HG03521 (cell line): ENCODE measurements around the gene PHF24.
"Not testable (repeated sequence)": the region's sequence is repeated elsewhere in the genome, so short reads cannot be mapped to it uniquely, and the experiment has no call there.

Experiments
- ATAC-seq: cut with Tn5 transposase; IDR thresholded peaks from one replicate; pipeline ENCODE4 v1.9.1; 2021; ENCODE audit warnings: mild to moderate bottlenecking, moderate library complexity; ENCODE audit not compliant: unreplicated experiment

The PHF24 gene

GRCh38 chr9:34996181-34996904, 38.3 kb downstream of the PHF24 start:
- ATAC-seq = no peak

GRCh38 chr9:34996905-34997279, 38.8 kb downstream of the PHF24 start:
- no peak for ATAC-seq

DNA sequence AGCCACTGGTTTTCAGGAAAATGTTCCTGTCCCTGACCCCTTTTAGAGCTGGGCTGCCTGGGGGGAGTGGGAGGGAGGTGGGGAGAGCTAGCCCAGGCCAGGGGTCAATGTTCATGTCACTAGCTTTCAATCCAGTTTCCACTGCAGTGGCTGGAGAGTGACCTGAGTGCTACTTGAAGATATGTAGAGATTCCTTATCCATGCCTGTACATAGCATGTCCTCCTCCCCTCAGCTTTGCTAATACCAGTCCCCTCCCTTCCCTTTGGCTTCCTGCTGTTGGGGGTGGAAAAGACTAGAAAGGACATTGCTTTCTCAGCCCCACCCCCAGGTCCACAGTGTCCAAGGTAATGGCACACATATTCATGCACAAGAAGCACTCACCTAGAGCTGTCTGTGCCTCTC, 39.3 kb downstream of the PHF24 start:
- no peak for ATAC-seq

DNA sequence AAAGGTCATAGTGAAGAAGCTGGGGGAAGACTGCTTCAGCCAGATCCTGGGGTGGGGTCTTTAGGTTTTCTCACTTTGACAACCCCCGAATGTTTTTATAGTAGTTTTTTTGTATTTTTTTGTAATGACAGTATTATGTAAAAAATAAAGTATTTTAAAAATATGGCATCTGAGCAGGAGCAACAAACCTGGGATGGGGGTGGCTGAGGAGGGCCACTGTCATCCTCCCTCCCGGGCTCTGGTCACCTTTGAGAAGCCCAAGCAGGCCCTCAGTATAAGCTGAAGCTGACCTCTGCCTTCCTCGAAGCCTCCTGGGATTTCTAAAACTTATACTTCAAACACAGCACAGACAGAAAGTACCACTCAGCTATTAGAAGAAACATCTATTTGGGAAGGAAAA, 40.2 kb downstream of the PHF24 start:
- ATAC-seq = no peak

GRCh38 chr9:34999576-34999975, 41.5 kb downstream of the PHF24 start:
- no peak for ATAC-seq

- no peak for ATAC-seq
These were observed 42.6 kb downstream of the PHF24 start for GRCh38 chr9:35000535-35001284.

DNA sequence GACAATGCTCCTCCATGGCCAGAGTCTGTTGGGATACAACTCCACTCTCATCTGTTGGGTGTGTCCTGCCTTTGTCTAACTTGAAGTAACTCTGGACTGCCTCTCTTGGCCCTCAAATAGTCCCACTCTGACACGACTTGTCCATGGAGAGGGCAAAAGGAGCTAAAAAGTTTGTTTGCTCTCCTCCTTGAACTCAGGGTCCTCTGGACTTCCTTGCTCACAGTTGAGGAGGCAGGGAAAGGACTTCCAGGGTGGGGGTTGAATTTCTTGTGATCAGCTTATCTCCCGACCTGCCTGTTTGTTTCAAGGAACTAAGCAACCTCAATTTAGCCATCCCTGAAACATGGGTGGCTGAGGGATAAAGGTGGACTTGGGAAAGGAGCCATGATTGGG, 43.2 kb downstream of the PHF24 start:
- no peak for ATAC-seq

DNA sequence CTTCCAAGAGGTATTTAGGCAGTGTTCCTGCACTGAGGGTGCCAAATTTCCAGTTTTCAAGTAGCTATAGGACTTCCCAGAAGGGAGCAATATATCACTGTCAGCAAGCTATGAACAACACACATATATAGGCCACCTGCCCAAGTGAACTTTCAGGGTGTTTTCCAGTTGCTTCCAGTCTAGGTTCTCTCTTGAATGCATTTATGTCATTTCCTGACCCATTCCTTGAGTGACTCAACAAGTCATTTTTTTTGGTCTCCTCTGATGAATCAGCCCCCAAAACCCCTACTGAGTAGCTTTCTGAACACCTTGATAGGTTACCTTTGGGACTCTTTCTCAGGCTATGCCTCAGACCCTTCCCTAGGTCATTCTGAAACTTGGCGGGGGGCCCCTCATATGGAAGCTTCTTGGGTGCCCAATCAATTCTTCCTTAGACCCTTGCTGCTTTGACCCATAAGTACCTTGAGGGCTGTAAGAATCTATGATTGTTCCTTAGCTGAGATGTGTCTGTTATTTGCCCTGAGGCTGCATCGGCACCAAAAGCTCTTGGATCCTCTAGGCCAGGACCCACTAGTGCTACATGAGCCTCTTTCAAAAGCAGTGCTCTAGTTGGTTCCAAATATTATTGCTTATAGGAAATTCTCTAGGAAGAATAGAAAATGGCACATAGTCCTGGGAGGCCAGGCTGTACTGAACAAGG, 43.9 kb downstream of the PHF24 start:
- ATAC-seq = no peak

DNA sequence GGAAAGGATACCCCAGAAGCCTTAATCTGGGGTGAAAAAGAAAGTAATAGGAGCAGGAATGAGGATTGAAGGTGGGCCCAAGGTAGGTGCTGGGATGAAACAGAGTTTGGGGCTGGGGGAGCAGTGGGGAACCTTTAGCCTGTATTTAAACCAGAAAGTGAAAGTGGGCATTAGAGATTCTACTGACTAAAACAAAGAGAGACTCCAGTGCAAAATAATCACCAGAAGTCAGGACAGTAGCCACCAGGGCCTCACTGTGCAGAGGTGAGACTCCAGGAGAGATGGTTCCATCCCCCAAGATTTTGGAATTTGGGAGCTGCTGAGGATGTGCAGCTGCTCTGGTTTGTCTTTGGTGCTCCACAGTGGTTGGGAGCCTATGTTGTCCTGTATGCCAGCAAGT, 44.5 kb downstream of the PHF24 start:
- no peak for ATAC-seq

DNA sequence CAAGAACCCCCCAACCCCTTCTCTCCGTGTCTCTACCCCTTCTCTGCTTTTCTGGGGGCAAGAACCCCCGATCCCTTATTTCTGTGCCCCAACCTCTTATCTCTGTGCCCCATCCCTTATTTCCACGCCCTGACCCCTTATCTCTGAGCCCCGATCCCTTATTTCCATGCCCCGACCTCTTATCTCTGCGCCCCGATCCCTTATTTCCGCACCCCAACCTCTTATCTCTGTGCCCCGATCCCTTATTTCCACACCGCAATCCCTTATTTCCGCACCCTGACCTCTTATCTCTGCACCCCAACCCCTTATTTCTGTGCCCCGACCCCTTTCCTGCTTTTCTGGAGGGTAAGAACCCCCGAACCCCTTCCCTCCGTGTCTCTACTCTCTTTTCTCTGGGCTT, 46.2 kb downstream of the PHF24 start:
- ATAC-seq = not testable (repeated sequence)

DNA sequence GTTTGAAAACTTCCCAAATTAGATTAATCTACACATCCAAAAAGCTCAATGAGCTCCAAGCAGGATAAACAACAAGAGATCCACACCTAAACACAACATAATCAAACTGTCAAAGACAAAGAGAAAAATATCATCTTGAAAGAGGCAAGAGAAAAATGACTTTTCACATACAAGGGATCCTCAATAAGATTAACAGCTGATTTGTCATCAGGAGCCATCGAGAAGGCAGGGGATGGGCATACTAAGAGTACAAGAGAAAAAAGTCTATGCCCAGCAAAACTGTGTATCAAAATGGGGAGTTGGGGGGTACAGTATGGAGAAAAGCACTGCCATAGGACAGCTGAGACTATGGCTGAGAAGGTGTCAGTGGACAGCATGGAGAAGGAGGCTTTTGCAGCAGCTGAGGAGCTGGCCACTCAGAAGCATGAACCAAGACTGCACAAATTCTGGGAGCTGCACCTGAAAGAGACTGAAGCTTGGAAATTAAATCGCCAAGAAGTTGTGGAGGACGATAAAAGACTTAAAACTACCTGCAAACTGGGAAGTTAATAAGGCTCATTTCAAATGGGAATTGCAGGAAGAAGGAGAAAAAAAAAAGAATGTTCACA, 52.4 kb downstream of the PHF24 start:
- no peak for ATAC-seq

GRCh38 chr9:35014517-35014916, 56.4 kb downstream of the PHF24 start:
- ATAC-seq = no peak

DNA sequence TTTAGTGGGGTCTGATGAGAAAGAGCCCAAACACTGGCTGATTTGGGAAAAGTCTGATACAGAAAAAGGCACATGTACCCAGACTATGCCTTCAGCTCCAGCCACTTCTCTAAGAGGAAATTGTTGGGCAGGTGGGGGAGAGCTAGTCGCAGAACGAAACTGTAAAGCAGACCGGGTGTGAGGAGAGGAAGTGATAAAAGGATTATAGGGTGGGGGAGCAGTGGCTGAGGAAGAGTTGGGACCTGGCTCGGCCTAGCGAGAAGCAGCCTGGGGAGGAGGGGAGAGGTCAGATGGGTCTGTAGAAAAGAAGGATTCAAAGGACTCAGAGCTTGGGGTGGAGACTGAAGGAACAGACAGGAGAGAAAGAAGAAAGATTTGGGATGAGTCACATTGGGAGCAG, 65.4 kb downstream of the PHF24 start:
- ATAC-seq = not testable (repeated sequence)

DNA sequence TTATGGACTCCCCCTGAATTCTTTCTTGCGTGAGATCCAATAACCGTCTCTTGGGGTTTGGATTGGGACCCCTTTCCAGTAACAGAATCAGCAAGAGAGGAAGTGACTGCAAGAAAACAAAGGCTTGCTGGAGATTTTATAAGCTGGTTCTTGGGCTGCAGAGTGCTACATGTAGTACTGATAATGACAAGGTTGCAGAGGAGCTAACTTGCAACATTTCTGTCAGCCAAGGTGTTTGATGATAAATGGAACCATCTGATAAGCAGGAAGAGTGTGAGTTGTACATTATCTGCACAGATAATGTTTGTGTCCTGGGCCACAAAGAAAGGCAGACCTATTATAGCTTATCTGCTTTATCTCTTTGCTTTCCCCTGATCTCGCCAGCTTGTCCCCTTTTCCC, 68.6 kb downstream of the PHF24 start:
- ATAC-seq = no peak

GRCh38 chr9:35027374-35027773, 69.3 kb downstream of the PHF24 start:
- ATAC-seq = no peak

DNA sequence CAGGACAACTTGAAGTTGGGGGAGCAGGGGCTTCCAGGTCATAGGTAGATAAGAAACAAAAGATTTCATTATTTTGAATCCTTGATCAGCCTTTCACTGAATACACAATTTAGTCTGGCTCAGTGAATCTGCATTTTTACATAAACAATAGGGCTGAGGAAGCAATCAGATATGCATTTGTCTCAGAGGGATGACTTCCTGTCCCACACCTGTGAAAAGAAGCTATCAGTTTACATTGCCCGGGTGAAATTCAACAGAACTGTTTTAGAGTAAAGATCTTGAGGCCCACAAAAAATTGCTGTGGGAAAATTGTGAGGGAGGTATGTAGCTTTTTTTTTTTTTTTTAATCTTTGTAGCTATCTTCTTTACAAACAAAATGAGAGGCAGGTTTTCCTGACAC, 69.8 kb downstream of the PHF24 start:
- no peak for ATAC-seq

DNA sequence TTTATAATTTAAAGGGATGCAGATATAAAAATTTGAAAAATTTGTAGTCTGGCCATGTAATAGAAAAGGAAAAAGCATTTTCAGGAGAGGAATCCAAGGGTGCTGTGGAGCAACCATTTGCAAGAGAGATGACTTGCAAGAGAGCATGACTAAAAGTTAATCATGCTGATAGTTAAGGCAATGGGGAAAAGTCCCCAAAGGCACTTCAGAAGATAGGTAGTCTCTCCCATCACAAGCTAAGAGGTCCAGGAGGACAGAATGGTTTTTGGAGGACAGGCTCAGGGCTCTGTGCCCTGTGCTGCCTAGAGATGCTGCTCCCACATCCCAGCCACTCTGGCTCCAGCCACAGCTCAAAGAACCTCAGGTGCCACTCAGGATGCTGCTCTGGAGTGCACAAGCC, 70.3 kb downstream of the PHF24 start:
- no peak for ATAC-seq

- no peak for ATAC-seq
These were observed 71.2 kb downstream of the PHF24 start for GRCh38 chr9:35029241-35029640.

- no peak for ATAC-seq
These were observed 71.8 kb downstream of the PHF24 start for GRCh38 chr9:35029852-35030251.
